ENCODE results near the gene HK3.

HK3 gene

DNA sequence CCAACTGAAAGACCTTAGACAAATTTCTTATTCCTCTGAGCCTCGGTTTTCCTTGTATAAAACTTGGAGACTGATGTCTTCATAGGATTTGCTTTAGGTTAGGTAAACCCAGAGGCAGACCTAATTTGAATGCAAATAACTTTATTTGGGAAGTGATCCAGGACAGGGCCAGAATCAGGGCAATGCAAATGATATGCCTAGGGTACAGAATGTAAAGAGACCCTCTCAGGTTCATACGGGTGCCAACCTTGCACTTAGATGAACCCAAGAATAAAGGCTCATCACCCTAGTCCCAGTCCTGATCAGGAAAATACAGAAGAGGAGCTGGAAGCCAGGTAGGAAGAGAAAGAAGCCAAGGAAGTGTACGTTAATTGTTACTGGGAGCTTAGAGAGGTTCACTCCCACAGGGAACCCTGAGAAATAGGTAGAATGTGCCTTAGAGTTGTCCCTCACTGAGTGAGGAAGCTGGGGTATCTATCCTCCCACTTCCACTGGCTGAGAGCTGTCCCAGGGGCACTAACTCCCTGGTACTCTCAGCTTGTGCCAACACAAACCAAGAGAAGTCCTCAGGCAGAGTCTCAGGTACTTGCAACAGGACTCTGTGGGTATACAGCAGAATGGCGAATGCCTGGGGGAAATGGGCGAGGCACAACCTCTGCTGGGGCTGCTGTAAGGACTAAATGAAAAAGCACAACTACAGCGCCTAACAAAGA, 3.1 kb upstream of the HK3 start:
- DNase-seq = no peak

- peak in 1 of 51 donors; percentile 14 for DNase-seq
Measured at GRCh38 chr5:176901260-176902101, 2.3 kb upstream of the HK3 start.

DNA sequence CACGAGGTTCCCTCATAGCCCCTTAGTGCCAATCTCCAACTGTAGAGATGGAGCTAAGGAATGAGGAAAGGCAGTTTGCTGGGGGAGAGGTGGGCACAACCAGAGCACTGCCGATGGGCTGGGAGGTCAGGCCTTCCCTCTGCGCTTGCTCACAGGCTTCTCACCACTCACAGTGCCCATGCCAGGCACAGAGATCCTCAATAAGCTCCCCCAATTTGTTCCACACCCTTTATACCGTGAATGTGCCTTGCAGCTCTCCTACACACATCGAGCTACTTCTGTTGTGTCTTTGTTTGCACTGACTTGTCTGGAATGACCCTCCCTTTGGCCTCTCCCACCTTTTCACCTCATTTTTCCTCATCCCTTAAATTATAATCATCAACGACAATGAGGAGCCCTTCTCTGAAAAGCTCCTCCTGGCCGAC, 1.6 kb upstream of the HK3 start:
- DNase-seq = no peak

DNA sequence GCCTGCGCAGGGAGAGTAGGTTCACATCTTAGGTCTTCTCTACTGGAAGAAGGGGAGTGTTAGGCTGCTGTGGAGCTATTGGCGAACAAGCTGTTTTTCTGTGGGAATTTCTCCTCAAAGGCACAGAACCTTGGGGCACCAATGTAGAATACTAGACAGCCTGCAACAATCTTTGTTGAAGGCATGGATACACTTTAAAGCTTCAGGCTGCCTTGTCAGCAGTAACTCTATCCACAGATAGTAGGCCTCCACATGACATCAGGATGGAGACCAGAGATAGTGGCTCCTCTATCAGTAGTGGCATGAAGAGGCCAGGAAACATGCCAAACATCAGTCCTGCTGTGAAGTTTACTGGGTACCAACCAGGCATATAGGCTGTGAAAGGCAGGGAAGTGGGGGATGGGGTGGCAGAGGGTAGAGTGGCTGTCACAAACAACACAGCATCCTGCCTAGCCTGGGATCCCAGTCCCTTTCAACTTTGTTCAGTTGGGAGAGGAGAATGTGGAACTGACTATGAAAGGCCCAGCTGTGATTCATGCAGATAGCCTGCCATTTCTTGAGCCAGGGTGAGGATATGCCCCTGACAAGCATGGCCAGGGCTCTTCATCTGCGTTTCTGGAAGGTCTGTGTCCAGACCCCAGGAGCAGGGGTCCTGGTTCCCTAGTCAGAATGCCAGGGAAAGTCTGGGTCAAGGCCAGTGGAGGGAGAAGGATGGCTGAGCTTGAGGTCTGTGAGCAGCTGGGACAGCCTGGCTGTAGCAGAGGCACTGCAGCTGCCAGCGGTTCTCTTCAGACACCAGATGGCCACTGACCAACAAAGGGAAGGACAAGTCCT, 1.0 kb upstream of the HK3 start:
- peak in 5 of 51 donors; percentile 9 to 26 (median 25) for DNase-seq

- DNase-seq = no peak
Measured at GRCh38 chr5:176897263-176897662, 1.9 kb downstream of the HK3 start.

GRCh38 chr5:176895831-176896230, 3.3 kb downstream of the HK3 start:
- DNase-seq = no peak

DNA sequence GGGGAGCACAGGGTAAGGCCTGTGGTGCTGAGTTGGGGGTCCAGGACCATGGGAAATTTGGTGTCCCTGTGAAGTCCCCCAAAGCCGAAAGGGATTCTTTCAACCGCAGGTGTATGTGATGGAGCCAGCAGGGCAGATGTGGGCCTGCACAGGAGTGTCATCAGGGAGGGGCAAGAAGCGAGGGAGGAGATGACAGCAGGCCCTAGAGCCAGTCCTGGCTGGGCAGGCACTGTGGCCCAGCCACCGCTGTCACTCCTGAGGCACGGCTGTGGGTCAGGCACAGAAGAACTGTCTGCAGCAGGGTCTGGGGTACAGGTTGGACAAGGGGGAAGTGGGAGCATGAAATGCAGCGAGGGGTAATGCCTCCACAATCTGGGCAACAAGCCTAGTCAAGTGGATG, 4.8 kb downstream of the HK3 start:
- DNase-seq = no peak

- DNase-seq = no peak
Measured at GRCh38 chr5:176892663-176893062, 6.5 kb downstream of the HK3 start.

- DNase-seq = no peak
Measured at GRCh38 chr5:176891331-176891958, 7.7 kb downstream of the HK3 start.

GRCh38 chr5:176890455-176891330, 8.5 kb downstream of the HK3 start:
- DNase-seq = no peak

DNA sequence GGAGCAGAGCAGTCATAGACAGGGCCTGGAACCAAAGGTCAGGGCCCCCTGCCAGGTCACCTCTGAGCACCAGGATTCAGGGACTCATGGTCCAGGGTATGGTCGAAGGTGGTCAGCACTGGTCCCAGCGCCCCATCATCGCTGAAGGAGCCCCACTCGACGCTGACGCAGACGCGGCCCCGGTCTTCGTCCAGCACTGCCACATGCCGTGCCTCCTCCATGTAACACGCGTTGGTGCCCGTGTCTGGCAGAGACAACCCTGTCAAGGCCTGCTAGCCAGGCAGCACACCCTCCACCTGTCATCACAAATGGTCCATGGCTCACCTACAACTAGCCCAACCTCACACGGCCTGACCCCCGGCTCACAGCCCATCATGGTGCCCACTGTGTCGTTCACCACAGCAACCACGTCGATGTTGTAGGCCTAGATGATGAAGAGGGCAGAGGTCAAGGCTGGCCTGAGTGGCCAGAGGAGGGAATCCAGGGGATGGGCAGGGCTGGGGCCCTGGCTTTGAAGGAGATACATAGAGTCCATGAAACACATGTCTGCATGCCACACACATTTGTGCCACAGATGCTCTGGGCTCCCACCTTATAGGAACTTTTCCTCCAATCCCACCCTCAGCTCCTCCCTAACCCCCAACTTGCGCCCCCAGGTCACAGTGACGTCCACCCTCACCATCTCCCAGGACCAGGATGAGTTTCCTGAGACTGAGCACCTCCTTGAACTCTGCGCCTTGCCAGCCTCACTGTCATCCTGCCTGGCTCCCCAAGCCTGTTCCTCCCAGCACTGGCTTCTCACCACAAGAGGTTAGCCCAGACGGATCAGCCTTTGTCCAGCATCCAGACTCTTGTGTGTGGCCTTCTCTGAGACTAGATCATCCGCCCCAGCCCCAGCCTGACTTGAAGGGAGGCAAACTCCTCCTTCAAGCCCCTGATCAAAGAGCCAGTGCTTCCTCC, 9.5 kb downstream of the HK3 start:
- DNase-seq = no peak

DNA sequence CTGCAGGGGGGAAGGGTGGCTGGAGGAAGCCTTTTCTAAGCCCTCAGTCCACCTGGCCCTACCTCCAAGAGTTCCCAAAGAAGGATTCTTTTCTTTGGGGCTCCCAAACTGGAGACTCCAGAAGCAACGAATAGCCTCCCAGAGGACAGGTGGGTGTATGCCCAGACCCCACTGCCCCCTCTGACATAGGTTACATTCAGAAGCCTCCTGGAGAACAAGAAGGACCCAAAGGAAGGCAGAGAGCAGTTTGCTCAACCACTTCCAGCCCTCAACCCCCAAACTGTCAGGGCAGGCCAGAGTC, 10.3 kb downstream of the HK3 start:
- DNase-seq = no peak

DNA sequence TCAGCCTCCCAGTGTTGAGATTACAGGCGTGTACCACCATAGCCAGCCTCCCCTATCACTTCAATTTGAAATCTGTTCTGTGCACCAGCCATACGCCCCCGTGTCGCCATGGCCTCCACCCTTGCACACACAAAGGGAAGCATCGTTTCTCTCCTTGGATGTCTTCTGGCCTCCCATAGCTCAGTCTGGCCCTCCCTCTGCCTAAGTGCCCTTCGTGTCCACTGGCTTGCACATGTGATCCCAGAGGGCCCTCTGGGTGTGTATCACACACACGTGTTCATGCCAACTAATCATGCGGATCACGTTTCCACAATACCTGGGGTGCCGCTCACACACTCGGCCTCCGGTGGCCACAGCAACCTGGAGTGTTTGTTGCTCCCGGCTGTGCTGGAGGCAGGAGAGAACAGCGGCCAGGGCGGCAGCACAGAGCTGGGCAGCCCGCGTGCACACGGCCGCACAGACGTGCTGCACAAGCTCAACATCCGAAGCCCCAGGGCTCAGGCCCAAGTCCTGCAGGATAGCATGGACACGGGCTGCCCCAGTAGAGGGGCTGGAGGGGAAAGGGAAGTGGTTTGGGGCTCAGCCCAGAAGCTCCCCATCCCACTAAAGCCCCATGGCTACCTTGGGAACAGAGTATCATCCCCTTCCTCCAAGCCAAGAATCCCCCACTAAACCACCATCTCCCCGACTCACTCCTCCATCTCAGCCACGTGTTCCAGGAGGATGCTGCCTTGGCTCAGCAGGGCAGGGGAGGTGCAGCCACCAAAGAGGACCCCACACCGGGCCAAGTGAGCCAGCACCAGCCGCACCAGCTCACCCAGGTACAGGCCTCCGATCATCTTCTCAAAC, 10.9 kb downstream of the HK3 start:
- DNase-seq = no peak

GRCh38 chr5:176887252-176887849, 11.8 kb downstream of the HK3 start:
- no peak for DNase-seq

GRCh38 chr5:176886336-176887251, 12.6 kb downstream of the HK3 start:
- no peak for DNase-seq

DNA sequence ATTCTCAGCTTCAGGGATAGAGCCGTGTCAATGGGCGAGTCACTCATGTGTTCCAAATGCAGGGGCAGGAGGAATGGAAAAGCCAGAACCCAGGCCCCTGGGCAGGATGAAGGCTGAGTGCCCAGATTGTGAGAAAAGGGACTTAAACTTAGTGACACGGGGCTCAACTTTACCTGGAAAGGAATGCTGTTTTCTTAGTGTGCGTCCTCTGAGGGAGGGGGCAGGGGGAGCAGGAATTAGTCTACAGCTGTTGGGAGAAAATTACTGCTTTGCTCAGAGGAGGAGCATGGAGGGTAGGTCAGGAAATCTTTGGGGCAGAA, 14.6 kb downstream of the HK3 start:
- DNase-seq = no peak

Data from hypothalamus (tissue), 51 donors.